ENCODE data around the gene ZCRB1. TPM values are rescaled to one million over a fixed set of nuclear protein-coding genes. Genes with fewer than 3 reads are reported as not detected.

Gene ZCRB1
- total and polyA plus RNA-seq, 7 donors: 25.0 to 63.1 (median 38.4) TPM

DNA sequence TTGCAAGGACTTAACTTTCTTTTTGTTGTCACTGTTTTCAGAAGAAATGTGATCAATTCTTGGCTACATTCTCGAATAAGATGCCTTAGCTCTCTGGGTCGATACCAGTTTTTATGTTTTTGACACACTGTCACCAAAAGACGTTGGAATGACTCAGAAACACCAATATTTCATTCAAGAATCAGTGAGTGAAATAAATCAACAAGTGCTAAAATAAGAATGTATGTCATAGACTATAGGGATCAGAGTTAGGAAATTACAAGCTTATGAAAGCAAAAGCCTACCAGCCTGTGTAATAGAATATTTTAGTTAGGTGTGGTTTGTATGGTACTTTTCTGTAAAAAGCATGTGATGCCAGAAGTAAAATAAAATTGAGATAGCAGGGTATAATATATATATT, 17.8 kb upstream of the ZCRB1 start:
- no peak overlapping the region for H3K27ac ChIP-seq
- H3K27me3 ChIP-seq: no peaks in the 10 kb centered on the region
- DNase-seq: no peak
- no peaks in the 10 kb centered on the region for H3K9me3 ChIP-seq
- 71 to 86% methylated on average over 3 of the region's 3 CpGs for WGBS, 2 donors
- intact Hi-C loops (cut with DNase I): no loop called here
- TF ChIP-seq, protein P1, sequence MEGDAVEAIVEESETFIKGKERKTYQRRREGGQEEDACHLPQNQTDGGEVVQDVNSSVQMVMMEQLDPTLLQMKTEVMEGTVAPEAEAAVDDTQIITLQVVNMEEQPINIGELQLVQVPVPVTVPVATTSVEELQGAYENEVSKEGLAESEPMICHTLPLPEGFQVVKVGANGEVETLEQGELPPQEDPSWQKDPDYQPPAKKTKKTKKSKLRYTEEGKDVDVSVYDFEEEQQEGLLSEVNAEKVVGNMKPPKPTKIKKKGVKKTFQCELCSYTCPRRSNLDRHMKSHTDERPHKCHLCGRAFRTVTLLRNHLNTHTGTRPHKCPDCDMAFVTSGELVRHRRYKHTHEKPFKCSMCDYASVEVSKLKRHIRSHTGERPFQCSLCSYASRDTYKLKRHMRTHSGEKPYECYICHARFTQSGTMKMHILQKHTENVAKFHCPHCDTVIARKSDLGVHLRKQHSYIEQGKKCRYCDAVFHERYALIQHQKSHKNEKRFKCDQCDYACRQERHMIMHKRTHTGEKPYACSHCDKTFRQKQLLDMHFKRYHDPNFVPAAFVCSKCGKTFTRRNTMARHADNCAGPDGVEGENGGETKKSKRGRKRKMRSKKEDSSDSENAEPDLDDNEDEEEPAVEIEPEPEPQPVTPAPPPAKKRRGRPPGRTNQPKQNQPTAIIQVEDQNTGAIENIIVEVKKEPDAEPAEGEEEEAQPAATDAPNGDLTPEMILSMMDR (IDR thresholded peaks at IDR 0.05): no peak
- TF ChIP-seq EP300 (IDR thresholded peaks at IDR 0.05) (no peak), POLR2A (IDR thresholded peaks at IDR 0.05) (no peak), POLR2AphosphoS5 (IDR thresholded peaks at IDR 0.05) (no peak)
- no peaks in the 10 kb centered on the region for H3K36me3 ChIP-seq
- no peaks in the 10 kb centered on the region for H3K4me1 ChIP-seq
- no peak overlapping the region for H3K4me3 ChIP-seq

GRCh38 chr12:42342028-42342427, 16.1 kb upstream of the ZCRB1 start:
- TF ChIP-seq EP300 (IDR thresholded peaks at IDR 0.05) (no peak), POLR2AphosphoS5 (IDR thresholded peaks at IDR 0.05) (no peak)
- TF ChIP-seq, protein P1 (IDR thresholded peaks at IDR 0.05): no peak
- WGBS, 2 donors: 68 to 86% methylated on average over 2 of the region's 2 CpGs
- no peaks in the 10 kb centered on the region for H3K9me3 ChIP-seq
- no peak overlapping the region for H3K4me3 ChIP-seq
- DNase-seq: no peak
- intact Hi-C loops (cut with DNase I): no loop called here
- no peaks in the 10 kb centered on the region for H3K4me1 ChIP-seq
- no peak overlapping the region for H3K27ac ChIP-seq
- H3K36me3 ChIP-seq: peaks cover 0 to 8% (median 0%) of the 10 kb centered on the region in 4 donors
- no peaks in the 10 kb centered on the region for H3K27me3 ChIP-seq

- WGBS, 2 donors: 91% methylated on average over 2 of the region's 2 CpGs
- Histone ChIP-seq H3K27me3 (no peaks in the 10 kb centered on the region), H3K36me3 (peaks cover 0 to 22% (median 3%) of the 10 kb centered on the region in 4 donors), H3K27ac (no peak overlapping the region), H3K9me3 (no peaks in the 10 kb centered on the region), H3K4me3 (no peak overlapping the region), H3K4me1 (no peaks in the 10 kb centered on the region)
- intact Hi-C loops (cut with DNase I): no loop called here
- DNase-seq: no peak
- TF ChIP-seq POLR2AphosphoS5 (IDR thresholded peaks at IDR 0.05): no peak
- TF ChIP-seq EP300 (IDR thresholded peaks at IDR 0.05): no peak
- no peak for TF ChIP-seq POLR2A (IDR thresholded peaks at IDR 0.05)
- TF ChIP-seq, protein P1 (IDR thresholded peaks at IDR 0.05): no peak
Observed at GRCh38 chr12:42338280-42338679, 12.4 kb upstream of the ZCRB1 start.

DNA sequence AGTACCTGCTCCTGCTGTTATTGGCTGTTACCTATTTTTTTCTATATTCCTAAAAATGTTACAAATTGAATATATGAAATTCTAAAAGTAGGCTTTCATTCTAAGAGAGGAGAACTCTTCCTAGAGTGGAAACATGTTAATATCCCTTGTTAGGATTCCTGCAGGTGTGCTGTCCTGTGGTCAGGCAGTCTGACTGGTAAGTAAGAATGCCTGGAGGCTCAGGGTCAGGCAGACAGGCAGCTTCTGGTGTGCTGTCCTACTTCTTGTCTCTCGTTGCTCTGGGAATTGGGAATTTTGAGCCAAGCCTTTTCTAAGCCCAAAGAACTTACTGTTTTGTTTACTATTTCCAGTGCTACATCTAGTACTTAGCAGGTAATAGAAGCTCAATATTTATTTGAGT, 10.4 kb upstream of the ZCRB1 start:
- no peak for DNase-seq
- intact Hi-C loops (cut with DNase I): no loop called here
- no peaks in the 10 kb centered on the region for H3K27me3 ChIP-seq
- H3K36me3 ChIP-seq: peaks cover 0 to 22% (median 3%) of the 10 kb centered on the region in 4 donors
- no peaks in the 10 kb centered on the region for H3K4me1 ChIP-seq
- TF ChIP-seq POLR2AphosphoS5 (IDR thresholded peaks at IDR 0.05) (no peak), POLR2A (IDR thresholded peaks at IDR 0.05) (no peak), EP300 (IDR thresholded peaks at IDR 0.05) (no peak)
- TF ChIP-seq, protein P1 (IDR thresholded peaks at IDR 0.05): no peak
- H3K27ac ChIP-seq: no peak overlapping the region
- WGBS, 2 donors: 37 to 63% methylated on average over 1 of the region's 1 CpG
- no peaks in the 10 kb centered on the region for H3K9me3 ChIP-seq
- no peak overlapping the region for H3K4me3 ChIP-seq
